Measurements from ENCODE around the gene SIAE.

GRCh38 chr11:124699547-124699946 lies 26.0 kb upstream of the SIAE start:
- TF ChIP-seq POLR2AphosphoS5 (IDR thresholded peaks at IDR 0.05; ENCODE audit: low read depth, low read length), result no peak
- no peak for TF ChIP-seq POLR2A (IDR thresholded peaks at IDR 0.05; ENCODE audit: control extremely low read depth in 1 of 2, low read depth in 2 of 2, low read length in 2 of 2)
- TF ChIP-seq JUND (IDR thresholded peaks at IDR 0.05; ENCODE audit: low read length), result no peak
- TF ChIP-seq RNF2 (IDR thresholded peaks at IDR 0.05; ENCODE audit: borderline replicate concordance, low read depth, low read length, missing control alignments, poor library complexity, severe bottlenecking), result no peak
